Measurements from ENCODE around the gene PRSS57.

Gene PRSS57

DNA sequence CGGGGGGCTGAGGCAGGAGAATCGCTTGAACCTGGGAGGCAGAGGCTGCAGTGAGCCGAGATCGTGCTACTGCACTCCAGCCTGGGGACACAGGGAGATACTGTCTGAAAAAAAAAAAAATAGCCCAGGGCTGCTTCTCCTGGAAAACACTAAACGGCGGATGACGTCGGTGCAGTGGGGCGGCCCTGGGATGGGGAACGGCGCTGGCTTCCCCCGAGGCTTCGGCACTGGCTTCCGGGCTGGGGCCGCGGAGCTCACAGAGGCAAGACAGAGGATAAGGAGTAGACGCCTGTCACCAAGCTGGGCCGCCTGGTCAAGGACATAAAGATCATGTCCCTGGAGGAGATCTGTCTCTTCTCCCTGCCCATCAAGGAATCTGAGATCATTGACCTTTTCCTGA is 5.0 kb downstream of the PRSS57 start:
- no peak for DNase-seq
- TF ChIP-seq POLR2A (IDR thresholded peaks at IDR 0.05; ENCODE audit: low read length), result no peak
- TF ChIP-seq GATA1 (IDR thresholded peaks at IDR 0.05; ENCODE audit: low read depth, low read length), result no peak

DNA sequence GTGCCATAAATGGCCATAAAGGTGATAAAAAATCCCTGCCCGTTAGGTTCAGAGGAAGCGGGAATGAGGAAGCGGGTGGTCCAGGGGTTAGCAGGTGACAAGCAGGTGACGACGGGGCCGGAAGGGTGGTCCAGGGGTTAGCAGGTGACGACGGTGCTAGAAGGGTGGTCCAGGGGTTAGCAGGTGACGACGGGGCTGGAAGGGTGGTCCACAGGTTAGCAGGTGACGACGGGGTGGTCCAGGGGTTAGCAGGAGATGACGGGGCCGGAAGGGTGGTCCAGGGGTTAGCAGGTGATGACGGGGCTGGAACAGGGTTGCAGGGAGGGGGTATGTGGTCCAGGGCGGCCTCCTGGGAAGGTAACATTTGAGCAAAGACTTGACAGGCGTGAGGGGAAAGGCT is 6.3 kb downstream of the PRSS57 start:
- TF ChIP-seq POLR2A (IDR thresholded peaks at IDR 0.05; ENCODE audit: low read length), result no peak
- no peak for TF ChIP-seq GATA1 (IDR thresholded peaks at IDR 0.05; ENCODE audit: low read depth, low read length)
- DNase-seq, result no peak

- no peak for TF ChIP-seq GATA1 (IDR thresholded peaks at IDR 0.05; ENCODE audit: low read depth, low read length)
- no peak for TF ChIP-seq POLR2A (IDR thresholded peaks at IDR 0.05; ENCODE audit: low read length)
- no peak for DNase-seq
These were observed 7.0 kb downstream of the PRSS57 start for GRCh38 chr19:688214-688613.

GRCh38 chr19:687569-688166 is 7.6 kb downstream of the PRSS57 start:
- TF ChIP-seq POLR2A (IDR thresholded peaks at IDR 0.05; ENCODE audit: low read length), result no peak
- TF ChIP-seq GATA1 (IDR thresholded peaks at IDR 0.05; ENCODE audit: low read depth, low read length), result no peak
- DNase-seq, result no peak

DNA sequence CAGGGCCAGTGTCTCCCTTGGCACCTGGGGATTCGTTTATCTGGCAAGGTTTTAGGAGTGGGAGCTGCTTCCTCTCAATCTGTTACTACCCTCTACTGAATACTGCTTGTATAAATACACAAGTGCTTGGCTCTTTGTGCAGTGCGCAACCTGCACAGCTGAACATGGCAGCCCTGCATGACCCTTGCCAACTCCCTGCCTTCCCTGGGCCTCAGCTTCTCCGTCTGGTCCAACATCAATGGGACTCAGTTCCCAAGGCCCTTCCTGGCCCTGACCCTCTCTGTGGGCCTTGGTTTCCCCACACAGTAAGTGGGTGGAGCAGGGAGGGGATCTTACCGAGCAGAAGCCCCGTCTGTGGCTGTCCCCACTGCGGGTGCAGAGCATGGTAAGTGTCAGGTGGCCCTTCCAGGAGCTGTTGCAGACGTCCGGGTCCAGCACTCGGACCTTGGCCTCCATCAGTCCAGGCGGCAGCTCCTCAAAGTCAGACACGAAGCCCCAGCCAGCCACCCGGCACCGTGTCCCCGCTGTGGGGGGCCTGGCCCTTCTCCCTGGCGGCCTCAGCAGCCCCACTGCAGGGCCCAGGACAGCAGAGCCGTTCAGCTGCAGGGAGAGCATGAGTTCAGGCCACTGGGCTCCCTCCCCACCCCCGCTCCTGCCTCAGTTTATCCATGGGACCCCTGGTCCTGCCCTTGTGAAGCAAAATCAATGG is 8.5 kb downstream of the PRSS57 start:
- TF ChIP-seq GATA1 (IDR thresholded peaks at IDR 0.05; ENCODE audit: low read depth, low read length) (no peak), POLR2A (IDR thresholded peaks at IDR 0.05; ENCODE audit: low read length) (no peak)
- no peak for DNase-seq

DNA sequence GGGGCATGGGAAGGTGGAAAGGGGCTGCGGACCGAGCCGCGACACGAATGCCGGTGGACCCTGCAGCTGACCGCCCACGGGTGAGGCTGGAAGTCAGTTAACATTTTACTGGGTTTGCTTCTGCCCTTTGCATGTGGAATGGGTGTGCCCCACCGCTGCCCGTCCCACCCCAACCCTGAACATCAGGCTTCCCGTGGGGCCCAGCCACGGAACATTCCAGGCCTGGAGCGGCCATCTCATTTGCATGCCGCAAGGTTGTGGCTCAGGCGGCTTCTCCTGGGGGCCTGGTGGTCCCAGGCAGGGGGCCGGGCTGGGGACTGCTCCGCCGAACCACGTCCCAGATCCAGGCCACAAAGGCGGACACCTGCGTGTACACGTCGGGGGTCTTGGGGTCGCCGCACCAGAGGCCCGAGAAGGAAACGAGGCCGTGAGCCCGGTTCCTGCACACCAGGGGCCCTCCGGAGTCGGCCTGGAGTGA is 9.8 kb downstream of the PRSS57 start:
- no peak for DNase-seq
- no peak for TF ChIP-seq POLR2A (IDR thresholded peaks at IDR 0.05; ENCODE audit: low read length)
- TF ChIP-seq GATA1 (IDR thresholded peaks at IDR 0.05; ENCODE audit: low read depth, low read length), result no peak

DNA sequence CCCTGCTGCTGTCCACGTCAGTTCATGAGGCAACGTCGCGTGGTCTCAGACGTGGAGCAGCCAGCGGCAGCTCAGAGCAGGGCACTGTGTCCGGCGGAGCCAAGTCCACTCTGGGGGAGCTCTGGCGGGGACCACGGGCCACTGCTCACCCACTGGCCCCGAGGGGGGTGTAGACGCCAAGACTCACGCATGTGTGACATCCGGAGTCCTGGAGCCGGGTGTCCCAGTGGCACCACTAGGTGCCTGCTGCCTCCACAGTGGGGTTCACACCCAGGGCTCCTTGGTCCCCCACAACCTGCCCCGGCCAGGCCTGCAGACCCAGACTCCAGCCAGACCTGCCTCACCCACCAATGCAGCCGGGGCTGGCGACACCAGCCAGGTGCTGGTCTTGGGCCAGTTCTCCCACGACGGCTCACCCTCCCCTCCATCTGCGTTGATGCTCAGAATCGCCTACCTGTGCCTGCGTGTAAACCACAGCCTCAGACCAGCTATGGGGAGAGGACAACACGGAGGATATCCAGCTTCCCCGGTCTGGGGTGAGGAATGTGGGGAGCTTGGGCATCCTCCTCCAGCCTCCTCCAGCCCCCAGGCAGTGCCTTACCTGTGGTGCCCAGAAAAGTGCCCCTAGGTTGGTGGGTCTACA is 12.5 kb downstream of the PRSS57 start:
- TF ChIP-seq POLR2A (IDR thresholded peaks at IDR 0.05; ENCODE audit: low read length) (no peak), GATA1 (IDR thresholded peaks at IDR 0.05; ENCODE audit: low read depth, low read length) (no peak)
- DNase-seq, result no peak

GRCh38 chr19:681029-682019 is 13.9 kb downstream of the PRSS57 start:
- TF ChIP-seq POLR2A (IDR thresholded peaks at IDR 0.05; ENCODE audit: low read length) (no peak), GATA1 (IDR thresholded peaks at IDR 0.05; ENCODE audit: low read depth, low read length) (no peak)
- peak in 1 of 2 experiments; percentile 94 for DNase-seq

DNA sequence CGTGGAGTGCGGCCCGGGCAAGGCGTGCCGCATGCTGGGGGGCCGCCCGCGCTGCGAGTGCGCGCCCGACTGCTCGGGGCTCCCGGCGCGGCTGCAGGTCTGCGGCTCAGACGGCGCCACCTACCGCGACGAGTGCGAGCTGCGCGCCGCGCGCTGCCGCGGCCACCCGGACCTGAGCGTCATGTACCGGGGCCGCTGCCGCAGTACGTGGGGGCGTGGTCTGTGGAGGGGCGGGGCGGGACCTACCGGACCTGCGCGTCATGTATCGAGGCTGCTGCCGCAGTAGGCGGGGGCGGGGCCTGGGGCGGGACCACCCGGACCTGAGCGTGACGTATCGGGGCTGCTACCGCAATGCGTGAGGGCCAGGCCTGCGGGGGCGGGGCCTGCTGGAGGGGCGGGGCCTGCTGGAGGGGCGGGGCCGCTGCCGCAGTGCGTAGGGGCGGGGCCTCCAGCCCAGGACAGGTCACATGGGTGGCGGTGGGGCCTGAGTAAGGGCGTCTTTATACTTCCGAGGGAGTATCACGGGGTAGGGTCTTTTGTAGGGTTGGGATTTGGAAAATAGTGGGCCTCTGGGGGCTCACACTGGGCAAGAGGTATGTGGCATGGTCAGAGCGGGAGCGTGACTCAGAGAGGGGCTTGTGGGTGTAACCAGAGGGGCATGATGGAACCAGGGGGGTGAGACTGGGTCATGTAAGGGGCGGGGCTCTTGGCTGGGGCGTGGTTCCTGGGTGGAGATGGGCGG is 14.8 kb downstream of the PRSS57 start:
- TF ChIP-seq GATA1 (IDR thresholded peaks at IDR 0.05; ENCODE audit: low read depth, low read length), result no peak
- peak; percentile 44 for TF ChIP-seq POLR2A (IDR thresholded peaks at IDR 0.05; ENCODE audit: low read length)
- DNase-seq, result peak; percentile 99 to 100

- no peak for TF ChIP-seq GATA1 (IDR thresholded peaks at IDR 0.05; ENCODE audit: low read depth, low read length)
- TF ChIP-seq POLR2A (IDR thresholded peaks at IDR 0.05; ENCODE audit: low read length), result no peak
- DNase-seq, result peak; percentile 56 to 60
These were observed 15.6 kb downstream of the PRSS57 start for GRCh38 chr19:679418-680286.

GRCh38 chr19:678791-679388 is 16.4 kb downstream of the PRSS57 start:
- TF ChIP-seq GATA1 (IDR thresholded peaks at IDR 0.05; ENCODE audit: low read depth, low read length) (no peak), POLR2A (IDR thresholded peaks at IDR 0.05; ENCODE audit: low read length) (no peak)
- no peak for DNase-seq

Measured in erythroblast (primary cell).